Stimulated activated CD4-positive, alpha-beta T cell treated with anti-CD3 and anti-CD28 coated beads, Interleukin-4, amount 100 ng/mL, for 48 hours (primary cell): ENCODE measurements around the gene EEPD1.
"Not testable (repeated sequence)": the region's sequence is repeated elsewhere in the genome, so short reads cannot be mapped to it uniquely, and the experiment has no call there.

Experiments used
- DNase-seq, 2 donors: peaks; one replicate each; pipeline ENCODE4 v3.0.0-alpha.2; 2020; ENCODE audit warnings: low read depth in 2 of 2

EEPD1 gene

DNA sequence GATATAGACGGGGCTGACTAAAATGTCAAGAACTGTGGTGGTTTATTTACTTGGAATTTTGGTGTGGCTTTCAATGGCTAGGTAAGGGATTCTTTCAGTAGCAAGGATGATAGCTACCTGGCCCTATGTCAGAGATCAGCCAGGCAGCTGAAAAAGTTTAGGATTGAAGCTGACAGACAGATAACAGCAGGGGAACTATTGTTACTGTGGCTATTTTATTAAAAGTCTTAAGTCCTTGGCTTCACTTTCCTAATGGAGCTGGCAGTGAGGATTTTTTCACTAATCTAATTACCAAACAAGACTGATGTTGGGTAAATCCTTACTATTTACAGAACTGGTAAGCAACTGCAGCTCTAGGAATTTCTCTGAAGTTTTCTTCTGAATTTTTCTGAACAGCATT, 164.2 kb downstream of the EEPD1 start:
- no peak for DNase-seq

DNA sequence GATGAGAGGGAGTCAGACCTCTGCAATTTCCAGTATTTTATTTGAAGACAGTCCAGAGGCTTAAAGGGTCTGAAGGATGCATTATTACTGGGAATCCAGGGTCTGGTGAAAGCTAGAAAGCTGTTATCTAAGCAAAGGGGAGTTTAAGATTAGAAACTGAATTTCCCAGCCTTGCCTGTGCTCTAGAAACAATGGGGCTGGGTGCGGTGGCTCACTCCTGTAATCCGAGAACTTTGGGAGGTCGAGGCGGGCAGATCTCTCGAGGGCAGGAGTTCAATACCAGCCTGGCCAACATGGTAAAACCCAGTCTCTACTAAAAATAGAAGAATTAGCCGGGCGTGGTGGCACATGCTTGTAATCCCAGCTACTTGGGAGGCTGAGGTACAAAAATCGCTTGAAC, 165.1 kb downstream of the EEPD1 start:
- DNase-seq, result no peak

DNA sequence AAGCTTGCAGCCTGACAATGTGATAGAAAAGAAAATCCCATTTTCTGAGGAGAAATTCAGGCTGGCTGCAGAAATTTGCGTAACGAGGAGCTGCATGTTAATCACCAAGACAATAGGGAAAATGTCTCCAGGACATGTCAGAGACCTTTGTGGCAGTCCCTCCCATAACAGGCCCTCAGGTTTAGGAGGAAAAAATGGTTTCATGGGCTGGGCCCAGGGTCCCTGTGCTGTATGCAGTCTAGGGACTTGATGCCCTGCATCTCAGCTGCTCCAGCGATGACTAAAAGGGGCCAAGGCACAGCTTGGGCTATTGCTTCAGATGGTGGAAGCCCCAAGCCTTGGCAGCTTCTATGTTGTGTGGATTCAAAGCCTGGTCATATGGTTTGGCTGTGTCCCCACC, 168.2 kb downstream of the EEPD1 start:
- not testable (repeated sequence) for DNase-seq

DNA sequence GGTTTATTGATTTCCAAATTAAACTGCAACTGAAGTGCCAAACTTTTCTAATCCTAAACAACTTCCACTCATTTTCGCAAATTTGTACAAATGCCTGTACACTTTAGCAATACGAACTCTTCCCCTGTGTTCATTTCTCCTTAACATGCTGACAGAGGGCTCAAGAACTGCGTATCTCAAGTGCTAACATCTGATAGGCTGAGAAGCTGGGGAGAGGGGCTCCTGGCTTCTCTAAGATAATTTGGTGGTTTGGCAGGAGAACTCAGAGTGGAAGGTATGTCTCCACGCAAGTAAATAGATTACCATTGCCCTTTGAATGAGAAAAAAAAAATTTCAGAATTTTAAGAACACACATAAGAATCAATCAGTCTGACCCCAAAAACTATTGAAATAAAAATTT, 183.3 kb downstream of the EEPD1 start:
- no peak for DNase-seq

DNA sequence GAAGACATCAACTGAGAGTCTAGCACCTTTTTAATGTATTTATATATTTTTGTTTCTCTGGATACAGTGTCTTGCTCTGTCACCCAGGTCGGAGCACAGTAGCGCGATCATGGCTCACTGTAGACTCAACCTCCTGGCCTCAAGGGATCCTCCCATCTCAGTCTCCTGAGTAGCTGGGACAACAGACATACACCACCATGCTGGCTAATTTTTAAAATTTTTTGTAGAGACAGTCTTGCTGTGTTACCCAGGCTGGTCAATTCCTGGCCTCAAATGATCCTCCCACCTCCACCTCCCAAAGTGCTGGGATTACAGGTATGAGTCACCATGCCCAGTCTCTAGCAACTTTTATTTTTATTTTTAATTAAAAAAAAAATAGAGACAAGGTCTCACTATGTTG, 185.2 kb downstream of the EEPD1 start:
- no peak for DNase-seq

DNA sequence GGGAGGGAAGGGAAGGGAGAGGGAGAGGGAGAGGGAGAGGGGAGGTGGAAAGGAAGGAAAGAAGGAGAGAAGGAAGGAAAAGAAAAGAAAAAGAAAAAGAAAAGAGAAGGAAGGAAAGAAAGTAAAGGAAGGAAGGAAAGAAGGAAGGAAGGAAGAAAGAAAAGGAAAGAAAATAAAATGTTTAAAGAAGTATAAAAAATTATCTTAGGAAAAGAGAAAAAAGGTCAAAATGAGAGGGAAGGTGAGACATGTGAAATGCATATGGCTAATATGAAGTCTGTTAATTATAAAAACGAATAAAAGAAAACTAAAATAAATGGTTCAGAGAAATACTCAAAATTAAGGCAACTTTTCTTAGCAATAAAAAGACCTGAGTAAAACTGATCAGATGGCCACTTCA, 190.5 kb downstream of the EEPD1 start:
- no peak for DNase-seq

DNA sequence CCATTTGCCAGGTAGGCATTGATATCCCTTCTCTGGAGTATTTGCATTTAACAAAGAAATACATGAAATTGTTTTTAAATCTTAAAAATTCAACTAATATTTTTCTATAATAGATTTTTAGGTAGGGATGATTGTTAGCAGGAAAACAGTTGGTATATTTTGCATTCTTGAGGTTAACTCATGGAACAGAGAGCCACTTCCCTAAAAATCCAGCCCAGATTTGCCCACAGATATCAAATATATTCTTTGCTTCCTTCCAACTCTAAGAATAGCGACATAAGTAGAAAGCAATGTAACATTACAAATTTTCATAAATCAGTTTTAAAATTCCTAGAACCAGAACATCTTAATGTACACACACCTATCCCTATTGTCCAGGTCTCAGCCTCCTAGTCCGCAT, 191.6 kb downstream of the EEPD1 start:
- no peak for DNase-seq

DNA sequence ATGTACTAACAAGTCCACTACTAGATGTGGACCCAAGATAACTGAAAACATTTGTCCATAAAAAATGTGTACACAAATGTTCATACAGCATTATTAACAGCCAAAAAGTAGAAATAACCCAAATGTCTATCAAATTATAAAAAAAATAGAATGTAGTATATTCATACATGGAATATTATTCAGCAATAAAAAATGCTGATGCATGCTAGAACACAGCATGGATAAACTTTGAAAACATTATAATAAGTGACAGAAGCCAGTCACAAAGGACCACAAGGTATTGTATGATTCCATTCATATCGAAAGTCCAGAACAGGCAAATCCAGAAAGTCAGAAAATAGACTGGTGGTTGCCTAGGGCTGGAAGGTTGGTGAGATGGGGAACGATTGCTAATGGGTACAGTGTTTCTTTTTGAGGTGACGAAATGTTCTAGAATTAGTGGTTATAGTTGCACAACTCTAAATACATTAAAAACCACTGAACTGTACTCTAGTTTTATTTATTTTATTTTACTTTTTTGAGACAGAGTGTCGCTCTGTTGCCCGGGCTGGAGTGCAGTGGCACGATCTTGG, 193.3 kb downstream of the EEPD1 start:
- DNase-seq, result no peak

DNA sequence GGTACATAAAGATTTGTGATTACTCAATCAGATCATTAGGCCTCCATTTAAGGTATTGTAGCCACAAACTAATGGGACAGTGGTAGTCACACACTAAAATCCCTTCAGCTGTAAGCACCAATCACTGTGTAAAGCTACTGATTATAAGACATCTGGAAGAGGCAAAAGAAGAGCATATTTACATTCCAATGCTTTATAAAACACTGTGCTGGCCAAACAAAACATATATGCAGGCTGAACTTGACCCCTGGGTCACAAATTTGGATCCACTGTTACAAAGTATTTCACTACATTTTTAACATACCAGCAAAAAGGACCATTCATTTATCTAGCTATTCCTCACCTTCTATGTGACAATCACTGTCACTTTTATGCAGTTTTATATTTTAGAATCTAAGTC, 195.2 kb downstream of the EEPD1 start:
- no peak for DNase-seq

DNA sequence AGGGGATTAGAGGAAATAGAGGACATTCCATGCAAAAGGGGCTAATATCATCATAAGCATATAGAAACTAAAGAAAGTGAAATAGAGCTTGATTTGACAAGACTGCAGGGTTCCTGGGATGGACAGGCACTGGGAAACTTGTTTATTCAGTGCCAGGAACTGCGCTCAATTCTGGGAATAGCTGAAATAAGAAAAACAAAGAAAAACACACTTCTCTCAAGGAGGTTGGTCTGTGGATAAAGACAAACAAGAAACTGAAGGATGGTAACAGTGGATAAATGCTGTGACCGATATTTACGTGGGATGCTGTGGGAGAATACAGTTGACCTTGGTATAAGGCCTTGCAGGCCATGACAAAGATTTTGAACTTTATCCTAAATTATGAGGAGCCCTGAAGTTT, 195.7 kb downstream of the EEPD1 start:
- DNase-seq, result no peak

DNA sequence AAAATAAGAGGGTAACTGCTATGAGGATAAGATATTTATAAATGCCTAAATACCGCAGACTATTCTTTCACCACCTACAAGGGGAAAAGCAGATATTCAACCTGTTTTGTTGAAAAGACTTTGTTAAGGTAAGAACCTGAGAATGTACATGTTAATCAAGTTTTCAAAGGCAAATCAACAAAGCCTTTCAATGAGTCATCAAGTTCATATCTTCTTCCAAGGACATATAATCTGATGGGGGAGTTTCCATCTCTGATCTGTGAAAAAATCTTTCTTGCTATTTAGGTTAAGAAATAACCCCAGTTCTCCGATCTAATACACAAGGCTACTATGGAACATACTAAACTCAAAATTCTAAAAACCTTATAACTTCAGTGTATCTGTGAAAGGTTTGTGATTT, 196.6 kb downstream of the EEPD1 start:
- DNase-seq, result no peak
